Posterior vena cava (tissue), 2 donors: ENCODE data around the gene SCYL1. TPM values are rescaled to one million over a fixed set of nuclear protein-coding genes. Genes with fewer than 3 reads are reported as not detected.

Experiments used
- DNase-seq: peaks from one replicate; pipeline ENCODE4 v3.0.0-alpha.2; 2020; ENCODE audit warnings: low spot score
- intact Hi-C, 2 donors: fragments of 100-400 bp; cut with DNase I; formaldehyde crosslinking; loops; one replicate each; pipeline versions ENCODE4 v1.14.1 to v1.14.2; 2022 to 2023
- total RNA-seq, 2 donors: library from RNA; stranded (reverse); fragmentation: NEBNext Ultra II Directional; extraction: Animal tissue kit (Norgen Biotek cat#: 25700); gene quantifications; one replicate each; pipeline ENCODE4 v1.2.1, GENCODE V29; 2021
- donor health status: DM: yes; HTN: yes; CAD: no.
- donor health status: DM: yes; HTN: yes; CAD: no.

The SCYL1 gene
- total RNA-seq, 2 donors from 2014 or later: 66.3 to 74.3 TPM

DNA sequence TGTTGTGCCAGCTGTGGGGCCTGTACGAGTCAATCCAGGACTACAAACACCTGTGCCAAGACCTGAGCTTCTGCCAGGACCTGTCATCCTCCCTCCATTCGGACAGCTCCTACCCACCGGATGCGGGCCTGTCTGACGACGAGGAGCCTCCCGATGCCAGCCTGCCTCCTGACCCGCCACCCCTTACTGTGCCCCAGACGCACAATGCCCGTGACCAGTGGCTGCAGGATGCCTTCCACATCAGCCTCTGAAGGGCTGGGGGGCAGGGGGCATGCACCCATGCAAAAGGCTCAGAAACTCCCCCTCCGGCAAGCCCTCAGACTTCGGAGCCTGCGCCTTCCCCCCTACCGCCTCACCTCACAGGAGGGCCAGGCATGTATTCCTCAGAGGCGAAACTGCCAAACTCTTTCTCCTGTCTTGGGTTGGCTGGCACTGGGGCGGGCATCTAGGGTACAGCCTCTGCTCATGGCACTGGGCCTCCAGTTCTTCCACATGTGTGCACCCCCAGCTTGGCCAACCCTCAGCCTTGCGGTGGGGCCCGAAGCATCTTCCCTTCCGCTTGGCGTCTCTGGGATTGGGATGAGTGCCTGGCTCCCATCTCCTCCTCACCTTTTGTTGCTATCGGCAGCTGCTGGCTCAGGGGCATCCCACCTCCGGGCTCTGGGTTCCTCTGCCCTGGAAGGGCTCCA is 48.7 kb downstream of the SCYL1 start:
- intact Hi-C loops: no loop called here
- DNase-seq: no peak

DNA sequence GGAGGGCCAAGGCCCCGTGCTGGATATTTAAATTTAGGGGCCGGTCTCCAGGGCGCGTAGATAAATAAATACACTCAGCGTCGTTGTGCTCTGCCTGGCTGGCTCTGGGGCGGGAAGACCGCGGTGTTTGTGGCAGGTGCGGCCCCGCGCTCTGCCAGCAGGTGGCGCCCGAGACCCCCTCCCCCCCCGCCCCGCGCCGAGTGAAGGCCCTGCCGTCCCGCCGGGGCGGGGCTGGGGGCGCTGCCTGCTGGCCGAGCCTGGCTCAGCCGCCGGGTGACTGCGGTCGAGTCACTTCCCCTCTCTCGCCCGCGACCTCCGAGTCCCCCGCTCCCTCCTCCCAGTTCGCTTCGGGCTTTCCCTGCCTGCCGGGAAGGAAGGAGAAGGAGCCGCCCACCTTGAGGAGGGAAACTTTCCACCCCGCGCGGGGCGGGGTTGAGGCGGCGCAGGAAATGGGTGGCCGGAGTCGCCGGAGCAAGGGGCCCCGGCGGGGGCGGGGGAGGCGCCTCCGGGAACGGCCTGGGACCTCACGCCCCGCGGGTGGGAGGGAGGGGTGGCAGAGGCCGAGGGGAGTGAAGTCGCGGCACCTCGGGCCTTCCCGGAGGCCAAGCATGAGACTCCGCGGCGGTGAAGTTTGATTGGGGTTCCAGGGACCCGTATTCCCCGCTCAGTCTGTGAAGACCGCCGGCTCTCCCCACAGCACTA is 49.4 kb downstream of the SCYL1 start:
- intact Hi-C loops: no loop called here
- peak; percentile 98 for DNase-seq

DNA sequence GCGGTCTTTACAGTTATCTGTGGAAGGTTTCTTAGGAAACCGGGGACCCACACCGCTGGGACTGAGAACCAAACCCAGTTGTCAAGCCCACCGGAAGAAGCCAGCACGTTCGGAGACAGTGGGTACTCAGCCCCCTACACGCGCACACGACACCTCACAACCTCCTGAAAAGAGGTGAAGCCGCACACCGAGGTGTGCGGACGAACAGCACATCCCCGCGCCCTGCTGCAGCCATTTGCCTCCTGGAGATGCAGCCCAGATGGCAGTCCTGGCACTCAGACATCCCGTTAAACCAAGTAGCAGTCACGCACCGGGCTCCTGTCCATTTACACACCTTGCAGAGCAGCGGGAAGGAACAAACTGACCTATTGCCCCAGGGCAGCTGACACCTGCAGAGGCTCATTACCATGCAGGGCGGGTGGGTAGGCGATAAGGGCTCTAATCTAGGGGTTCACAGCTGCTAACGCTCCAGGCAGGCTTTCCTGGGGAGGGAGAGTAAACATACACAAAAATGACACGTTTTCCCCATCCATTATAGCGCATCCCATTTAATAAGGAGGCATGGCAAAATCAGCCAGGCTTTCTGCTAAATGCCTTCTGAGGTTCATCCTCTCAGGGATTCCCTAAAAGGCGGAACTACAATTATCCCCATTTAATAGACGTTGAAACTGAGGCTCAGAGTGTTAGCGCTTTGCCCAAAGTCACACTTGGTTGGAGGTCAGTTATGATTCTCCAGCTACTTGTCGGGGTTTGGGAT is 50.1 kb downstream of the SCYL1 start:
- DNase-seq: peak; percentile 82
- intact Hi-C loops: loop anchor here in 1 of 2 donors (5.0 kb wide), 1 partner anchor 37 kb away; the partner anchor contains the start of gene MAP3K11

GRCh38 chr11:65575568-65576231 is 50.8 kb downstream of the SCYL1 start, which contains the start of gene EHBP1L1:
EHBP1L1 (plus strand) TSS chr11:65576053; CDS start chr11:65576303, 250 bp downstream.
- peak; percentile 89 for DNase-seq
- intact Hi-C loops: loop anchor here in 1 of 2 donors (5.0 kb wide), 1 partner anchor 37 kb away; the partner anchor contains the start of gene MAP3K11

GRCh38 chr11:65576232-65576866 is 51.5 kb downstream of the SCYL1 start:
- DNase-seq: peak; percentile 86
- intact Hi-C loops: loop anchor here in 1 of 2 donors (5.0 kb wide), 1 partner anchor 36 kb away; the partner anchor contains the start of gene MAP3K11

DNA sequence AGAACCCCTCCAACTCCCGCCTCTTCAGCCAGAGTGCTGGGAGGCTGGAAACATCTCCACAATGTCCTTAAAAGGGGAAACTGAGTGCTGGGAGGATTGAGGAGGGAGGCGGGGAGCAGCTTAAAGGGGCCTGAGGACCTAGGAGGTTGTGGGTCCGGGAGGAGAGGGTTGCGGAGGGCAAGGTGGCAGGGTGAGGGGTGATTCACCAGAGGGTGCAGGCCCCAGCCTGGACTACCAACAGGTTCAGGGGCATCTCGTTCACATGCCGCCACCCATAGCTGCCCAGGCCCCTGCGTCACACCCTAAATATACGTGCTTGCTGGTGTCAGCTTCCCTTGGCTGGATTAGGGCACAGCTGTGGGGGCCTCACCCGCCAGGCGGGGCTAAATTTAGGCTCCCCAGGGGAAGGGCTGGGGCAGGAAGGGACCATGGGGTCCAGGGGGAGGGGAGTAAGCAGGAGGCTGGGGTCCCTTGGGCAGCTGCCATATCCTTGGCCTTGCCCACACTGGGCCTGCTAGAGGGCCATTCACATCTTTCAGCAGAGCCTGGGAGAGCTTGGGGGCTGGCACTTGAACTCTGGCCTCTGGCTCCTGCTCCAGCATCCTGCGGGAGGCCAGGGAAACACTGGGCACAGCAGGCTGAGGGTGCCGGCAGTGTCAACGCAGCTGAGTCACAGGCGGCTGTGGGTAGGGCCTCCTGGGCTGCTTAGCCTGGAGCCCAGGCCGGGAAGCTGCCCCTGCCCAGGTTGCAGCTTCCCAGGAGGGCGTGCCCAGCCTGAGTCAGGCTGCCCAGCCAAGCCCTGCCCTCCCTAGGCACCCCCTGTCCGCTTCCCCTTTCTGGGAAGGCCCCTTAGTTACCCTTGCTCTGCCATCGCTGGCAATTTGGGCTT is 52.2 kb downstream of the SCYL1 start:
- DNase-seq: peak; percentile 94
- intact Hi-C loops: loop anchor here in 1 of 2 donors (5.0 kb wide), 1 partner anchor 35 kb away; the partner anchor contains the start of gene MAP3K11

- DNase-seq: peak; percentile 81
Observed at GRCh38 chr11:65577756-65578109, 52.9 kb downstream of the SCYL1 start.

GRCh38 chr11:65578134-65578533 is 53.3 kb downstream of the SCYL1 start:
- no peak for DNase-seq
- intact Hi-C loops: loop anchor here (2.0 to 5.0 kb wide), 2 partner anchors 34 to 37 kb away; partner anchors contain the start of genes MAP3K11 (in 2 of the 2) and PCNX3 (in 1 of the 2)

More at GRCh38 chr11:65577756-65578109, 52.9 kb downstream of the SCYL1 start:
- intact Hi-C loops: loop anchor here (2.0 to 5.0 kb wide), 2 partner anchors 35 to 37 kb away; partner anchors contain the start of genes MAP3K11 (in 2 of the 2) and PCNX3 (in 1 of the 2)

GRCh38 chr11:65578667-65579066 is 53.8 kb downstream of the SCYL1 start:
- no peak for DNase-seq
- intact Hi-C loops: loop anchor here (2.0 to 5.0 kb wide), 2 partner anchors 34 to 36 kb away; partner anchors contain the start of genes MAP3K11 (in 2 of the 2) and PCNX3 (in 1 of the 2)

GRCh38 chr11:65579291-65579690 is 54.4 kb downstream of the SCYL1 start:
- DNase-seq: no peak
- intact Hi-C loops: loop anchor here (2.0 to 5.0 kb wide), 2 partner anchors 33 to 36 kb away; partner anchors contain the start of genes MAP3K11 (in 2 of the 2) and PCNX3 (in 1 of the 2)

GRCh38 chr11:65580031-65580692 is 55.3 kb downstream of the SCYL1 start:
- DNase-seq: no peak
- intact Hi-C loops: no loop called here

GRCh38 chr11:65580756-65581155 is 55.9 kb downstream of the SCYL1 start:
- intact Hi-C loops: no loop called here
- no peak for DNase-seq

DNA sequence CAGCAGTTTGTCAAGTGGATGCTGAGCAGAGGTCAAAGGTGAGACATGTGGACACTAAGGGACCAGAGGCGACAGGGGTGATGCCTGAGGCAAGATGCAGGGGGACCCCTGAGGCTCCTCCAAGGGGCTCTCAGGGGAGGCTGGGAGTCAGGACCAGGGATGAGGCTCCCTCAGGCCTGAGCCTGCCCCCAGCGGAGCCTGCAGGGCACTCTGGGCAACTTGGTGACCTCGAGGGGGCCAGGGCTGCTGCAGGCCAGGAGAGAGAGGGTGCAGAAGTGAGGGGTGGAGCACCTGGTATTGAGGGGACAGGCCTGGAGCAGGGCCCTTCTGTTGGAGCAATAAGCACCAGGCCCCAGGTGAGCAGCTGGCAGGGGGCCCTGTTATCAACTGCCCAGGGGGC is 57.0 kb downstream of the SCYL1 start:
- intact Hi-C loops: no loop called here
- DNase-seq: no peak

GRCh38 chr11:65583589-65583988 is 58.7 kb downstream of the SCYL1 start:
- intact Hi-C loops: no loop called here
- no peak for DNase-seq

- intact Hi-C loops: no loop called here
- DNase-seq: no peak
Observed at GRCh38 chr11:65584106-65584505, 59.2 kb downstream of the SCYL1 start.

DNA sequence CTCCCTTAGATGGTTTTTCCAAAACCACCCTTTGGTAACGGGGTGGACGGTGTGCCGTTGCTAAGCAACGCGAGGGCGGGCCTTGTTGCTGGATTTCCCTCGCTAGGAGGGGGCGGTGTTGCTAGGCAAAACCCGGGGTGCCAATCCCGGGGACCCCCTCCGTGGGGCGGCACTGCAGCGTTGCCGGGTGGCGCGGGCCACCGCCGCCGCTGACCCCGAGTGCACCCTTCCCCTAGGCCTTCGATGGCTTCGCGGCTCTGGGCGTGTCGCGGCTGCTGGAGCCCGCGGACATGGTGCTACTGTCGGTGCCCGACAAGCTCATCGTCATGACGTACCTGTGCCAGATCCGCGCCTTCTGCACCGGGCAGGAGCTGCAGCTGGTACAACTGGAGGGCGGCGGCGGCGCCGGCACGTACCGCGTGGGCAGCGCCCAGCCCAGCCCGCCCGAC is 59.9 kb downstream of the SCYL1 start:
- intact Hi-C loops: loop anchor here in 1 of 2 donors (5.0 kb wide), 1 partner anchor 42 kb away; no protein-coding TSS in a partner anchor
- no peak for DNase-seq
